Gastrocnemius medialis (tissue), 4 donors: ENCODE measurements around the gene ZNF641.

Source experiments
- POLR2A ChIP-seq, 2 donors: fragments of 450-650 bp; IDR thresholded peaks; one replicate each; pipeline ENCODE4 v1.6.1; 2017; ENCODE audit warnings: antibody characterized with exemption in 2 of 2, mild to moderate bottlenecking in 2 of 2, moderate library complexity in 2 of 2
- TF ChIP-seq, protein P1 (sequence below), 5 experiments: fragments of 450-650 bp in 3 of 5; fragments of 200-600 bp in 2 of 5; sonication (generic) in 2 of 5; IDR thresholded peaks in 4 of 5; conservative IDR thresholded peaks in 1 of 5; 1 replicate in 4 of 5; 2 replicates in 1 of 5; pipeline ENCODE4 v1.5.1; 2016 to 2019; ENCODE audit warnings: antibody characterized with exemption in 5 of 5, mild to moderate bottlenecking in 3 of 5, moderate library complexity in 3 of 5

DNA sequence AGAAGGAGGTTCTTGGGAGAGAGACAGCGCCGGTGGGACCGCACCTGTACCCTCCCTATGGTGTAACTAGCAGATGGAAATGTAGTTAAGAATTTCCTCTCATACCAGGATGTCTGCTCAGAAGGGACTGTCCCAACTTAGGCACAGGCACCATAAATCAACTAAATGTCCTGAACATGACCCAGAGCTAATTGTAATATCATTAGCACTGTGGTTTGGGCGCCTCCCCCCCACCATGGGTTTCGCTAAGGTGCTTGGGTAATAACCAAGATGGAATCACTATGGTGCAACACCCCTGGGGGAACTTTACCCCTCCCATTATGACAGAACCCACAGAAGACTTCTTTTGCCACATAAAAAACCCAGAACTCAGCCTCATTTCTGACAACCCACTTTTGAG, 15.9 kb downstream of the ZNF641 start:
- TF ChIP-seq, protein P1, sequence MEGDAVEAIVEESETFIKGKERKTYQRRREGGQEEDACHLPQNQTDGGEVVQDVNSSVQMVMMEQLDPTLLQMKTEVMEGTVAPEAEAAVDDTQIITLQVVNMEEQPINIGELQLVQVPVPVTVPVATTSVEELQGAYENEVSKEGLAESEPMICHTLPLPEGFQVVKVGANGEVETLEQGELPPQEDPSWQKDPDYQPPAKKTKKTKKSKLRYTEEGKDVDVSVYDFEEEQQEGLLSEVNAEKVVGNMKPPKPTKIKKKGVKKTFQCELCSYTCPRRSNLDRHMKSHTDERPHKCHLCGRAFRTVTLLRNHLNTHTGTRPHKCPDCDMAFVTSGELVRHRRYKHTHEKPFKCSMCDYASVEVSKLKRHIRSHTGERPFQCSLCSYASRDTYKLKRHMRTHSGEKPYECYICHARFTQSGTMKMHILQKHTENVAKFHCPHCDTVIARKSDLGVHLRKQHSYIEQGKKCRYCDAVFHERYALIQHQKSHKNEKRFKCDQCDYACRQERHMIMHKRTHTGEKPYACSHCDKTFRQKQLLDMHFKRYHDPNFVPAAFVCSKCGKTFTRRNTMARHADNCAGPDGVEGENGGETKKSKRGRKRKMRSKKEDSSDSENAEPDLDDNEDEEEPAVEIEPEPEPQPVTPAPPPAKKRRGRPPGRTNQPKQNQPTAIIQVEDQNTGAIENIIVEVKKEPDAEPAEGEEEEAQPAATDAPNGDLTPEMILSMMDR (IDR thresholded peaks at IDR 0.05 in 4 of 5, conservative IDR thresholded peaks at IDR 0.05 in 1 of 5) = no peak
- TF ChIP-seq POLR2A (IDR thresholded peaks at IDR 0.05) = no peak
